Measurements from ENCODE around the gene NOP16. TPM values are rescaled to one million over a fixed set of nuclear protein-coding genes. Genes with fewer than 3 reads are reported as not detected.
"Not testable (repeated sequence)": the region's sequence is repeated elsewhere in the genome, so short reads cannot be mapped to it uniquely, and the experiment has no call there.

The NOP16 gene
- total RNA-seq, 1 donor from 2014 or later = 27.7 TPM

DNA sequence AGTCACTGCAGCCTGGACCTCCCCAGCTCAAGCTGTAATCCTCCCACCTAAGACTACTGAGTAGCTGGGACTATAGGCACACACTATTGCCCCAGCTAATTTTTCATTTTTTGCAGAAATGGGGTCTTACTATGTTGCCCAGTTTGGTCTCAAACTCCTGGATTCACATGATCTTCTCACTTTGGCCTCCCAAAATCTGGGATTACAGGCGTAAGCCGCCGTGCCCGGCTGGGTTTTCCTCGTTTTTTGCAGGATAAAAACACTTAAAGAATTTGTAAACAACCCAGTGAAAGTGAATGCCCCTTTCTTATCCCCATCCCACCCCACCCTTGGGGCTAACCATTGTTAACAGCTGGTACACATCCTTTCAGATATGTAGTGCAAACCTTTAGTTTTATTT is 20.2 kb upstream of the NOP16 start:
- no peak for DNase-seq (ENCODE audit: low spot score in 2 of 2, unreplicated experiment in 2 of 2)
- Mint-ChIP-seq H3K4me3 (no peak overlapping the region), H3K36me3 (peaks cover 19% of the 10 kb centered on the region), H3K9me3 (no peaks in the 10 kb centered on the region), H3K27ac (no peak overlapping the region), H3K27me3 (ENCODE audit: low read depth) (no peaks in the 10 kb centered on the region), H3K4me1 (peaks cover 2% of the 10 kb centered on the region)
- TF ChIP-seq CTCF (IDR thresholded peaks at IDR 0.05; ENCODE audit: unreplicated experiment) = no peak

- not testable (repeated sequence) for H3K4me3 Mint-ChIP-seq; H3K4me1 Mint-ChIP-seq; DNase-seq (ENCODE audit: low spot score in 2 of 2, unreplicated experiment in 2 of 2); H3K27me3 Mint-ChIP-seq (ENCODE audit: low read depth); H3K27ac Mint-ChIP-seq; H3K9me3 Mint-ChIP-seq
- peaks cover 19% of the 10 kb centered on the region for H3K36me3 Mint-ChIP-seq
Measured at GRCh38 chr5:176408252-176408573, 19.8 kb upstream of the NOP16 start.

DNA sequence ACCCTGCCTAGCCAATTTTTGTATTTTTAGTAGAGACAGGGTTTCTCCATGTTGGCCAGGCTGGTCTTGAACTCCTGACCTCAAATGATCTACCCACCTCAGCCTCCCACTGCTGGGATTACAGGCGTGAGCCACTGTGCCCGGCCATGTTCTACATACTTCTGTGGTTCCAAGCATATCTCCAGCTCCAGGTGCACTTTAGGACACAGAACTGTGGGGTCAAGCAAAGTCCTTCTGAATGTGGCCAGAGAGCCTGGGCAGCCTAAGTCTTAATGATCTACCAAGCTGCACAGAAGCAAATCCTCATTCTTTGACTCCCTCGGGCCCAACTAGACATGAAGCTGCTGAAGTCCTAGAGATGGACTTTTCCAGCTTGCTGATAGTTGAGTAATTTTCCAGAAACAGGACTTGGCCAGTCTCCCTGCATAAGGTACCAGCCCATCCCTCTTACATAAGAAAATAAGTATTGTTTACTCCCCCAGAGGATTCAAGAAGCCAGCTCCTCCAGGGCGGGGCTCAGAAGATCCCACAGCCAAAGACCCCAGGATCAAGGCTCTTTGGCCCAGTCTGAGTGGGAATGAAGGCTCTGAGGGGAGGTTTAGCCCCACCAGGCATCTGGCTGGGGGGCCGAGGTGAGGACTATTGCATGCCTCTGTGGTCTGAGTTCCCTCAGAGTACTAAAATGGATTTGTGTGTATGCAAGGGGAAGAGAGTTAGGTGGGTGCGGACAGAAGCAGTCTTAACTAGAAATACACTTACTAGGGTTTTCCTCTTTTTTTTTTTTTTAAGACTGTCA is 19.3 kb upstream of the NOP16 start:
- Mint-ChIP-seq H3K9me3 (no peaks in the 10 kb centered on the region), H3K27ac (no peak overlapping the region), H3K27me3 (ENCODE audit: low read depth) (no peaks in the 10 kb centered on the region), H3K4me1 (peaks cover 1% of the 10 kb centered on the region), H3K4me3 (no peak overlapping the region), H3K36me3 (peaks cover 20% of the 10 kb centered on the region)
- DNase-seq (ENCODE audit: low spot score in 2 of 2, unreplicated experiment in 2 of 2) = no peak
- TF ChIP-seq CTCF (IDR thresholded peaks at IDR 0.05; ENCODE audit: unreplicated experiment) = no peak

DNA sequence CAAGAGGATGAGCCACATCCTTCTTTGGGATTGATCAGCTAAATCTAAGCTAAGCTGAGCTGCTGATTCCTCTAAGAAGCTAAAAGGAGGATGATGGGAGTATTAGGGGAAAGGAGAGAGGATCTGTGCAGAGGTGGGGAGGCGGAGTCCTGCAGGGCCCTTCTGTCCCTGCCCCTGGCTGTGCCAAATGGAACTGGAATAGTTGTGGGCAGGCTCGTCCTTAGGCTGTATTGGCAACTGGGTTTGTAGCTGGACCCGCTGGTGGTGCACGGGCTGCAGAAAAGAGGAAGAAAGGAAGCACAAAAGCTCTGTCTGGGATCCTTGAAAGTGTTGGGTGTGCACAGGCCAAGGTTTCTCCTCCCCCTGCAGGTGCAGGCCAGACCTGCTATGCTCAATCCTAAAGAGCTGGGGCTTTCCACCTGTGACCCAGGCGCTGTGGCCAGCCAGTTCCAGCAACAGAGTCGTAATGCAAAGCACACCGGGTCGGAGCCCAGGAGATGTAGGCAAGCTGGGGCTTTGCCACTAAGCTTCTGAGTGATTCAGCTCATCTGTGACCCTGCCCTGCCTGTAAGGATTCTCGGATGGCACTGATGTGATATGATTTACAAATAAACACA is 18.1 kb upstream of the NOP16 start:
- no peak overlapping the region for H3K4me3 Mint-ChIP-seq
- peaks cover 22% of the 10 kb centered on the region for H3K36me3 Mint-ChIP-seq
- TF ChIP-seq CTCF (IDR thresholded peaks at IDR 0.05; ENCODE audit: unreplicated experiment) = no peak
- no peaks in the 10 kb centered on the region for H3K9me3 Mint-ChIP-seq
- no peaks in the 10 kb centered on the region for H3K27me3 Mint-ChIP-seq (ENCODE audit: low read depth)
- no peak for DNase-seq (ENCODE audit: low spot score in 2 of 2, unreplicated experiment in 2 of 2)
- H3K4me1 Mint-ChIP-seq = peaks cover 2% of the 10 kb centered on the region
- no peak overlapping the region for H3K27ac Mint-ChIP-seq

DNA sequence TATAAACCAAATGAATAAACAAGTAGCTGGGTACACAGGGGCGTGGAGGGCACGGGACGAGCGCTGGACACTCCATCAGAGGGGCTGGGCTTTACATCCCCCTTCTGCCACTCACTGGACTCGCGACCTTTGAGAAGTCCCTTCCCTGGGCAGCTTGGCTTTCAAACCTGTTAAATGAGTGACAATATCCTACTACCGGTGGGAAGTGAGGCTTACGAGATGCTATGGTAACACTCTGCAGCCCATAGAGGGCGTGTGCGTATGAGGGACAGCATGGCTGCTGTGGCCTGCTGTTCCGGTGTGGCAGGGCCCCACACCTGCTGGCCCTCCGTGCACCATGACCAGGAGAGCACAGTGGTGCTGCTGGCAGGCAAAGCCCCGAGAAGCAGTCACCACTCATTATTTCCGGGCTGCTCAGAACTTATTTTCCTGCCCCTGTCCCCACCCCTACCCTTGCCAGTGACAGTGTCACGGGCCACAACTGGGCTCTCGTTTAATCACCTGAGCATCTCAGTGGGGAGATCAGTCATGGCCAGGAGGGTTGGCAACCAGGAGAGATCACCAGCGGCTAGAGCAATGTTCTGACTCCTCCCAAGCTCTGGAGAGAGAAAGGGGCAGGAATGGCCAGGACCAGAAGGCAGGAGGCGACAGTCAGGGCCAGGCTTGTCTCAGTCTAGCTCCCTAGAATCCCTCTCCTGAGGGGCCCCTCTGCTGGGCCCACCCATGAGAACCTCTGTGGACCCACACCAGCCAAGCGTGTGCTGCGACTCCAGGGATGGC is 17.4 kb upstream of the NOP16 start:
- peaks cover 2% of the 10 kb centered on the region for H3K4me1 Mint-ChIP-seq
- no peaks in the 10 kb centered on the region for H3K27me3 Mint-ChIP-seq (ENCODE audit: low read depth)
- DNase-seq (ENCODE audit: low spot score in 2 of 2, unreplicated experiment in 2 of 2) = no peak
- no peak overlapping the region for H3K27ac Mint-ChIP-seq
- no peaks in the 10 kb centered on the region for H3K9me3 Mint-ChIP-seq
- peaks cover 22% of the 10 kb centered on the region for H3K36me3 Mint-ChIP-seq
- no peak for TF ChIP-seq CTCF (IDR thresholded peaks at IDR 0.05; ENCODE audit: unreplicated experiment)
- H3K4me3 Mint-ChIP-seq = no peak overlapping the region

All from mesothelial cell of epicardium (in vitro differentiated cells).